Mesothelial cell of epicardium (in vitro differentiated cells): ENCODE data around the gene ST6GALNAC4. TPM values are rescaled to one million over a fixed set of nuclear protein-coding genes. Genes with fewer than 3 reads are reported as not detected.

ENCODE experiments used
- DNase-seq, 2 experiments: peaks; one replicate each; pipeline ENCODE4 v3.0.0; 2021; ENCODE audit warnings: low spot score in 2 of 2; ENCODE audit not compliant: unreplicated experiment in 2 of 2
- H3K27ac Mint-ChIP-seq: 2 replicates; pipeline ENCODE4 v1.8.0; 2021; ENCODE audit warnings: mixed read lengths
- H3K27me3 Mint-ChIP-seq: 2 replicates; pipeline ENCODE4 v1.8.0; 2021; ENCODE audit warnings: low read depth, mixed read lengths
- H3K36me3 Mint-ChIP-seq: 2 replicates; pipeline ENCODE4 v1.8.0; 2021; ENCODE audit warnings: mixed read lengths
- H3K4me1 Mint-ChIP-seq: 2 replicates; pipeline ENCODE4 v1.8.0; 2021; ENCODE audit warnings: mixed read lengths
- H3K4me3 Mint-ChIP-seq: 2 replicates; pipeline ENCODE4 v1.8.0; 2021; ENCODE audit warnings: mild to moderate bottlenecking, moderate library complexity, mixed read lengths
- H3K9me3 Mint-ChIP-seq: 2 replicates; pipeline ENCODE4 v1.8.0; 2021; ENCODE audit warnings: mixed read lengths
- total RNA-seq: library from RNA; stranded (reverse); gene quantifications from 3 replicates; pipeline ENCODE4 v1.2.1, GENCODE V29; 2021
- TF ChIP-seq, protein P1 (sequence below): fragments of 200-600 bp; sonication (generic); IDR thresholded peaks from one replicate; pipeline ENCODE4 v1.5.0; 2021; ENCODE audit warnings: antibody characterized with exemption; ENCODE audit not compliant: unreplicated experiment

ST6GALNAC4 gene
- total RNA-seq, 1 donor from 2014 or later, result 14.5 TPM

DNA sequence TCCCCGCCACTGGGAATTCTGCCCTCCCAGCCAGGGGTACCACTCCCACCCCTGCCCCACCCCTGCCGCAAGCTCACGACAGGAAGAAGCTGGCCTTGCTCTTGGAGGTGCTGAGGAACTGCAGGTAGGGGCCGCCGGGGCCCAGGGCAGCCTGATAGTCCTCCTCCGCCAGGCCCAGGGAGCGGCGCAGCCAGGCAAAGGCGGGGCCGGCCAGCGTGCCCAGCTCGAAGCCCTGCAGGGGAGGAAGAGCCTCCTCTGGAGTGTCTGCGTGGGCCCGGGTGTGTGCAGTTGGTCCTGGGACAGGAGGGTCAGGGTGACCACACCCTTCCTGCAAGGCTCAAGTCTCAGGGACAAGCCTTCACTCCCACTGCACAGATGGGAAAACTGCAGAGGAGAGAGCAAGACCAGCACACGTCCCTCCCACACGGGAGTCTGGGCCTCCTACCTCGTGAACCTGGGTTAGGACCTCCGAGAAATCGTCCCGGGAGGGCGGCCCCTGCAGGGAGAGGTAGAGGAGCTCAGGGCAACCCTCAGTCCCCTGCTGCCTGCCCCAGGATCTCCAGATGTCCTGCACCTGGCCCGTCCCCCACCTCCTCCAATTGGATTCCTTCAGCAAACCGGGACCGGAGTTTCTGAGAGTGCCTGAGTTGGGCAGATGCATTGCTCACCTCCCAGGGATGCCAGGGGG, 11.3 kb upstream of the ST6GALNAC4 start:
- H3K36me3 Mint-ChIP-seq, result no peaks in the 10 kb centered on the region
- H3K4me3 Mint-ChIP-seq, result peak overlapping the region; percentile 41
- H3K4me1 Mint-ChIP-seq, result peaks cover 13% of the 10 kb centered on the region
- DNase-seq, result no peak
- H3K9me3 Mint-ChIP-seq, result no peaks in the 10 kb centered on the region
- H3K27me3 Mint-ChIP-seq, result peaks cover 56% of the 10 kb centered on the region
- no peak overlapping the region for H3K27ac Mint-ChIP-seq
- TF ChIP-seq, protein P1, sequence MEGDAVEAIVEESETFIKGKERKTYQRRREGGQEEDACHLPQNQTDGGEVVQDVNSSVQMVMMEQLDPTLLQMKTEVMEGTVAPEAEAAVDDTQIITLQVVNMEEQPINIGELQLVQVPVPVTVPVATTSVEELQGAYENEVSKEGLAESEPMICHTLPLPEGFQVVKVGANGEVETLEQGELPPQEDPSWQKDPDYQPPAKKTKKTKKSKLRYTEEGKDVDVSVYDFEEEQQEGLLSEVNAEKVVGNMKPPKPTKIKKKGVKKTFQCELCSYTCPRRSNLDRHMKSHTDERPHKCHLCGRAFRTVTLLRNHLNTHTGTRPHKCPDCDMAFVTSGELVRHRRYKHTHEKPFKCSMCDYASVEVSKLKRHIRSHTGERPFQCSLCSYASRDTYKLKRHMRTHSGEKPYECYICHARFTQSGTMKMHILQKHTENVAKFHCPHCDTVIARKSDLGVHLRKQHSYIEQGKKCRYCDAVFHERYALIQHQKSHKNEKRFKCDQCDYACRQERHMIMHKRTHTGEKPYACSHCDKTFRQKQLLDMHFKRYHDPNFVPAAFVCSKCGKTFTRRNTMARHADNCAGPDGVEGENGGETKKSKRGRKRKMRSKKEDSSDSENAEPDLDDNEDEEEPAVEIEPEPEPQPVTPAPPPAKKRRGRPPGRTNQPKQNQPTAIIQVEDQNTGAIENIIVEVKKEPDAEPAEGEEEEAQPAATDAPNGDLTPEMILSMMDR, result no peak

DNA sequence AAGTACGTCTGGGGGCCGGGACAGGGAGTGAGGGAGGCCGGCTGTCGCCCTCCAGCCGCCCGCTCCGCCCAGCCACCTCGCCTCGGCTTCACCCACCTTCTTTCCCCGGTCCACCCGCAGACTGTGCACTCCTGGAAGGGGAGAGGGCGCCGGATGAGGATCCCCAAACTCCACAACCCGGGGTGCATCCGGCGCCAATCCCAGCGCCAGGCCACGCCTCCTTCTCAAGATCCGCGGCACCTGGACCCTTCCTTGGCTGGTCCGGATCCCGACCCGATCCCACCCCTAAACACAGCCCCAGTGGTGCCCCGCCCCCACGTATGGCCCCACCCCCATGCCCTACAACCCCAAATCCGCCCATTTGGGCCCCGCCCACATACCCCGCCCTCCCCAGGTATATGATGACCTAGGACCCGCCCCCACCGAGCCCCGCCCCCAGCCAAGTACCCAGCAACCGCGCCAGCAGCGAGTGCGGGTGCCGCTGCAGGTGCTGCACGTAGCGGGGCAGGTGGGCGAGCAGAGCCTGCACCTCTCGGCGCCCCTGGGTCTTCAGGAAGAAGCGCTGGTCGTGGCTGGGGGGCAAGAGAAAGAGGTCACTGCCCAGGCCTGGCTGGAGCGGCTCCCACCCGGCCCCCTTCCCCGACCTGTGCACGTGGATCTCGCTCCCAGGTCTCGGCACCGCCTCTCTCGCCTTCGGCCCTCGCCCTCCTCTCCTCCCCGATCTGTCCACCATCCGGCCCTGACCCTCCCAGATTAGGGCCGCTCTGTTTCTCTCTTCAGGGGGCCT, 10.6 kb upstream of the ST6GALNAC4 start:
- DNase-seq, result no peak
- TF ChIP-seq, protein P1, result no peak
- peaks cover 58% of the 10 kb centered on the region for H3K27me3 Mint-ChIP-seq
- H3K27ac Mint-ChIP-seq, result no peak overlapping the region
- no peaks in the 10 kb centered on the region for H3K36me3 Mint-ChIP-seq
- peak overlapping the region; percentile 74 for H3K4me3 Mint-ChIP-seq
- peaks cover 13% of the 10 kb centered on the region for H3K4me1 Mint-ChIP-seq
- H3K9me3 Mint-ChIP-seq, result no peaks in the 10 kb centered on the region

DNA sequence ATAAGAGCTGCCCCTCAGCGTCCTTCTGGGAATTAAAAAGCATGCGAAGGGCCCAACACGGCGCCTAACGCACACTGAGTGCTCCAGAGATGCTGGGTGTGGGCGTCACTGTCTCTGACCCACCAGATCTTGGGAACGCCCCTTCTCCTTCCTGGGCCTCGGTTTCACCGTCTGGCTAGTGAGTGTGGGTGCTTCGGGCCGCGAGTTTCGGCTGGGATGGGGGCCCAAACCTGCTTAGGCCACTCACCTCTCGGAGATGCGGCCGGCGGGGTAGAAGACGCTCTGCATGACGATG, 10.0 kb upstream of the ST6GALNAC4 start:
- TF ChIP-seq, protein P1, result no peak
- Mint-ChIP-seq H3K4me1 (peaks cover 13% of the 10 kb centered on the region), H3K9me3 (no peaks in the 10 kb centered on the region), H3K36me3 (no peaks in the 10 kb centered on the region), H3K27ac (no peak overlapping the region), H3K4me3 (peak overlapping the region; percentile 74), H3K27me3 (peaks cover 58% of the 10 kb centered on the region)
- DNase-seq, result no peak

- no peak for DNase-seq
- Mint-ChIP-seq H3K9me3 (no peaks in the 10 kb centered on the region), H3K4me1 (peaks cover 9% of the 10 kb centered on the region), H3K4me3 (peak overlapping the region; percentile 74), H3K27me3 (peaks cover 60% of the 10 kb centered on the region), H3K36me3 (no peaks in the 10 kb centered on the region), H3K27ac (no peak overlapping the region)
- TF ChIP-seq, protein P1, result no peak
These were observed 9.4 kb upstream of the ST6GALNAC4 start for GRCh38 chr9:127925959-127926905.

DNA sequence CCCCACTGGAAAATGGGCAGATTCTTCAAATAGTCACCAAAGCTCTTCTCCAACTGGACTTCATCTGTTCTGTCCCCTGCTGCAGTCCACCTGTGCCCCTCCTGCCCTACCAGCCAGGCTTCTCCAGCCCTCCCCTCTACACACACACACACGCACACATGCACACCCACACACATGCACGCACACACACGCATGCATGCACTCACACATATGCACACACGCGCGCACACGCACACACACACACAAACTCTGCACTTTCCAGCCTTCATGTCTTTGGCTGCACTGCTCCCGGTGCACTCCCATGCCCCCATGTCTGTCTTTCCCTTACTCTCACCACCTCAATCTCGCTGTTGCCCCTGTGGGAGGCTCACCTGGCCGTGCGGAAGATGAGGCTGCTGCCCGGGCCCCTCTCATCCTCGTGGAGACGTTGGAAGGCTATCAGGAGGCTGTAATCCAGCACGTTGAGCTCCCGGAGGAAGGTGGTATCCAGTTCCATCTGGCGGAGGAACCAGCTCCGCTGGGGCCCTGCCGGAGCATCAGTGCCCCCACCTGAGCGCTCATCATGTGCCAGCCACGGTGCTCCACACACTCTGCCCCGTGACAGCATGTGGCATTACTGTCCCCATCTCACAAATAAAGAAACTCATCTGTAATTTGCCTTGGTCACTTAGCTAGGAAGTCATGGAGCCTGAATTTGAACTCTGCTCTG, 8.0 kb upstream of the ST6GALNAC4 start:
- no peak for DNase-seq
- no peaks in the 10 kb centered on the region for H3K36me3 Mint-ChIP-seq
- TF ChIP-seq, protein P1, result no peak
- H3K9me3 Mint-ChIP-seq, result no peaks in the 10 kb centered on the region
- H3K4me3 Mint-ChIP-seq, result no peak overlapping the region
- no peak overlapping the region for H3K27ac Mint-ChIP-seq
- peaks cover under 1% of the 10 kb centered on the region for H3K4me1 Mint-ChIP-seq
- peaks cover 56% of the 10 kb centered on the region for H3K27me3 Mint-ChIP-seq
